PC-9 (cell line): Measurements from ENCODE around the gene NADSYN1.

Experiments used
- CTCF ChIP-seq: fragments of 200-600 bp; sonication (generic); conservative IDR thresholded peaks from 2 replicates; pipeline ENCODE4 v1.6.1; 2017; ENCODE audit warnings: mixed run types, antibody characterized with exemption, mild to moderate bottlenecking, moderate library complexity
- EZH2 ChIP-seq: fragments of 200-600 bp; sonication (generic); IDR thresholded peaks from 2 replicates; pipeline ENCODE4 v1.8.0; 2017; ENCODE audit warnings: antibody characterized with exemption, low read depth

GRCh38 chr11:71407356-71407755 is 45.6 kb upstream of the NADSYN1 start:
- TF ChIP-seq CTCF, result no peak
- TF ChIP-seq EZH2, result no peak
